Measurements from ENCODE around the gene OSTF1.

GRCh38 chr9:75134495-75134894 is 46.2 kb downstream of the OSTF1 start:
- TF ChIP-seq POLR2A (IDR thresholded peaks at IDR 0.05; ENCODE audit: low read depth, low read length) (no peak), POLR2AphosphoS5 (IDR thresholded peaks at IDR 0.05; ENCODE audit: low read depth, low read length) (no peak), TAF1 (IDR thresholded peaks at IDR 0.05; ENCODE audit: low read depth, low read length) (no peak), POU2F2 (IDR thresholded peaks at IDR 0.05; ENCODE audit: low read depth, low read length) (no peak), SPI1 (IDR thresholded peaks at IDR 0.05; ENCODE audit: low read depth, low read length) (no peak), PAX5 (IDR thresholded peaks at IDR 0.05; ENCODE audit: insufficient read depth, low read length, severe bottlenecking) (no peak)
